HUES6 (cell line): ENCODE results near the gene MTMR12.

Experiments
- H3K27ac ChIP-seq: 2 replicates; pipeline ENCODE4 v1.7.0; 2013; ENCODE audit warnings: low read depth, mild to moderate bottlenecking, low read length, inconsistent platforms
- H3K27me3 ChIP-seq: 2 replicates; pipeline ENCODE4 v1.6.1; 2013; ENCODE audit warnings: low read length; ENCODE audit not compliant: control insufficient read depth, insufficient read depth
- H3K36me3 ChIP-seq: 2 replicates; pipeline ENCODE4 v1.6.1; 2013; ENCODE audit warnings: low read length; ENCODE audit not compliant: control insufficient read depth, insufficient read depth
- H3K4me1 ChIP-seq: 2 replicates; pipeline ENCODE4 v1.6.1; 2013; ENCODE audit warnings: low read length; ENCODE audit not compliant: control insufficient read depth, insufficient read depth
- H3K4me3 ChIP-seq: 2 replicates; pipeline ENCODE4 v1.5.1; 2013; ENCODE audit warnings: low read depth, low read length
- H3K9ac ChIP-seq: one replicate; pipeline ENCODE4 v1.6.1; 2013; ENCODE audit warnings: mild to moderate bottlenecking, low read length
- H3K9me3 ChIP-seq: 2 replicates; pipeline ENCODE4 v1.6.1; 2013; ENCODE audit warnings: low read depth, low read length; ENCODE audit not compliant: control insufficient read depth, insufficient read depth

MTMR12 gene

DNA sequence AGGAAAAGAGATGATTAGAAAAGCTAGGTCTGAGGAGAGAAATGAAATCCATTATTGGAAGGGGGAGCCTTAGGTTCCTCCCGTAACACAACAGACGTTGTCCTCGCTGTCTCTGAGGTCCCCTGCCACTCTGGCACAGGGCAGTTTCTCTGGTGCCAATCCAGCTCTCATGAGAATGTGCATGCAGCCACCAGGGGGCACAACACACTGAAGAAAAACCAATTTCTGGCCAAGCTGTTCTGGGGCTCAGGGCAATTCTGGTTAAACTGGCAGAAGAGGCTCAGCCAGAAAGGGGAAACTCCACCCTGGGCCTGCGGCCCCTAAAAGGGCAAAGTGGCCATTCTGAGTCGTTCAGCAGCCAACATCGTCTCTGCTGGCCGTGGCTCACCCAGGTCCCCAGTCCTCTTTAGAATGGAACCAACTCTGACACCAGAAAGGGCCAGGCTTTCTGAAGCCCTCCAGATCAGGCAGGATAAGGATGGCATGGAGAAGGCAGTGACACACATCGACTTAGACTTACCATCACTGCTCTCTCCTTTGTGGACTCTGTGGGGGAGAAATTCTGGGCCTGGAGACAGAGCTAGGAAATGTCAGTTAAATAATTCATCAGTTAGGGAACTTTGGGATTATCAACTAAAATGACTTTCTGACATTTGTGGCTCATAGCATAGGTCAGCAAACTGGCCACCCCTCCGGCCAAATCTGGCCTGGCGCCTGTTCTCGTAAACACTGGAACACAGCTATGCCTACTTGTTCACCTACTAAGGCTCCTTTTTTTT, 80.1 kb downstream of the MTMR12 start:
- Histone ChIP-seq H3K9ac (no peak overlapping the region), H3K4me1 (no peaks in the 10 kb centered on the region), H3K4me3 (no peak overlapping the region), H3K27ac (no peak overlapping the region), H3K27me3 (no peaks in the 10 kb centered on the region), H3K36me3 (peaks cover 59% of the 10 kb centered on the region), H3K9me3 (no peaks in the 10 kb centered on the region)

DNA sequence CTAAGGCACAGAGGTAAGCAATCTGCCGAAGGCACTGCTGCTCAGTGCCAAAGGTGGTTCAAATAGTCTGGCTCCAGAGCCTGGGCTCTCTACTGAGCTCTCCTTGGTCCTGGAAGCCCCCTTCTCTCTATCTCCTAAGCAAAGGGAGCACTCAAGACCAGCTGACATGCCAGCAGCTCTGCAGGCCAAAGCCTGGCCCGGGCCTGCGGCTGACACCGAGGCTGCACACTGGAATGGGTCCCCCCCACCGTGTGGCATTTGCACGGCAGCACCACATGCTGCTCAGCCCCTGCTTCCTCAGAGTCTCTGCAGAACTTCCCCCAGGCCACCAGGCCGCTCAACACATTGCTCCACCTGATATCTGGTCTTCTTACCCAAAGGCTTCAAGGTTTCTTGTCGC, 80.8 kb downstream of the MTMR12 start:
- H3K9me3 ChIP-seq, result no peaks in the 10 kb centered on the region
- no peaks in the 10 kb centered on the region for H3K27me3 ChIP-seq
- peaks cover 56% of the 10 kb centered on the region for H3K36me3 ChIP-seq
- no peak overlapping the region for H3K27ac ChIP-seq
- H3K4me3 ChIP-seq, result no peak overlapping the region
- H3K4me1 ChIP-seq, result no peaks in the 10 kb centered on the region
- H3K9ac ChIP-seq, result no peak overlapping the region

DNA sequence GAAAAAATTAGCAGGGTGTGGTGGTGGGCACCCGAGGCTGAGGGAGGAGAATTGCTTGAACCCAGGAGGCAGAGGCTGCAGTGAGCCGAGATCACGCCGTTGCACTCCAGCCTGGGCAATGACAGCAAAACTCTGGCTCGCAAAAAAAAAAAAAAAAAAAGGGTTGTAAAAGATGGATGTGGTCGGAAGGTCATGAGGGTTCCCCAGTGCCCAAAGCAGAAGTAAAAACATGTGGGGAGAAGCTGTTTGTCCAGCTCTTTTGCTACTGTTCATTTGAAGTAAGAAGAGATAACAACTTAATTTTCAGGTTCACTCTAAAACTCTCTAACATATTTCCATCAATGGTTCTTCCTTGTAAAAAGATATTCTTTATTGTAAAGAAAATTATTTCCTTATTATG, 81.5 kb downstream of the MTMR12 start:
- Histone ChIP-seq H3K4me1 (no peaks in the 10 kb centered on the region), H3K27ac (no peak overlapping the region), H3K36me3 (peaks cover 58% of the 10 kb centered on the region), H3K9me3 (no peaks in the 10 kb centered on the region), H3K27me3 (no peaks in the 10 kb centered on the region), H3K4me3 (no peak overlapping the region), H3K9ac (no peak overlapping the region)

DNA sequence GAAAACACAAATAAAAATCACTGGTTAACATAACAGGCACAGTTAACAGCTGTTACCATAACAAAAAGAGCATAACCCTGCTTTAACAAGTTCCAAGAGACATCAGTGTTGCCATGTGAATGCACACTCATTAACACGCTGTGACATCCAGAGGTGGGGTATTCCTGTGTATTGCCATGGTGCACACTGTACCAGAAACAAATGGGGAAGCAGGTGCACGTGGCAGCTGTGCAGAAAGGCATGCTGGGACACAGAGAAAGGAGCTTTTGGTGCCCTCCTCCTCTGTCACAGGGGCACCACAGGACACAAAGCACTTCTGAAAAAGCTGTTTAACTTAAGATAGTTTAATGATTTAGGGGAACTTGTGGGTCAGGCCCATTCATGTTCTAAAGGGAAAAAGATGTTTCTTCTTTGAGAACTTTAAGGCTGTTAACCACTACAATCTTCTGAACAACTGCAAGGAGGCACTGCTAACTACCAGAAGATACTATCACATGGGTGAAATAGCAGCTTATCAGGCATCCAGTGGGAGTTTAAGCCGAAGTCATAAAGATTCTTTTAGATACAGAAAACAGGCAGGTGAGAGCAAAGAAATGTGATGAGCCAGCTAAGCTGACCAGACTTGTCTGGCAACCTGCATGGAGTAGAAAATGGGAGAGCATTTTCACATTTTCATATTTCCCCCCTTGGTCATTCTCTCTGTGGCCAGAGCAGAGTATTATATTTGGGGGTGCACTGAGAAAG, 82.2 kb downstream of the MTMR12 start:
- Histone ChIP-seq H3K9me3 (no peaks in the 10 kb centered on the region), H3K4me1 (no peaks in the 10 kb centered on the region), H3K27me3 (no peaks in the 10 kb centered on the region), H3K9ac (no peak overlapping the region), H3K4me3 (no peak overlapping the region), H3K27ac (no peak overlapping the region), H3K36me3 (peaks cover 55% of the 10 kb centered on the region)

DNA sequence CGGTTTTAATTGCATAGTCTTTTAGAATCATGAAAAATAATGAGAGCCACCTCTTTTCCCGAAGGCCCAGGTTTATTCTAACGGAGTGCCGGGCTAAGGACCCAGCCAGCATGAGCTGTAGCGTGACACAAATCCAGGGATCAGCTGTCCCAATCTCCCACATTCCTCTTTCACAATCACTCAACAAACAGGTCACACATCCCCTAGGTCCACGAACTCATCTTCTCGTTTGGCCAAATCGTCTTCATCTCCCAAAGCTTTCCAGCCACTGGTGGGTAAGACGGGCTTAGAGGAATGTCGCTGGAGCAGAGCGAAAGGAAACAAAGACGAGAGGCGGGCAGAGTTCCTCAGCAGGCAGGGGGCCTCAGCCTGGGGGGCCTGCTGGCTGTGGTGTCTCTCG, 83.2 kb downstream of the MTMR12 start:
- Histone ChIP-seq H3K36me3 (peaks cover 46% of the 10 kb centered on the region), H3K9ac (no peak overlapping the region), H3K4me3 (no peak overlapping the region), H3K27me3 (no peaks in the 10 kb centered on the region), H3K4me1 (no peaks in the 10 kb centered on the region), H3K27ac (no peak overlapping the region), H3K9me3 (no peaks in the 10 kb centered on the region)

DNA sequence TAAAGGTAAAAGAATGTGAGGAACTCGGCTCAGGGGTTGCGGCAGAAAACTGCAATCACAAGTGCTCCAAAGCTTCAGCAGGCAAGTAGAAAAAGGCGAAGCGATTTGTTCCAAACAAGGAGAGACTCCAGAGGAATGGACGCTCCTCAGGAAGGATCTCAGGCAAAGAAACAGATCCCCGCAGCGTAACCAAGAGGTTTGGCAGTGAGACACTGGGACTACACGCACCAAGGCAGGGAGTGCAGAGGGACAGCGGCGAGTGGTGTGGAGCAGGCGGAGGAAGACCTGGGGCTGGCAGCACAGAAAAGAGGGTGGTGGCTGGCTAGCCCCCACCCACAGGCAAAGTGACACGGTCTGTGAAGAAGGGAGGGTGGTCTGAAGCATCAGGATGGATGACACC, 83.9 kb downstream of the MTMR12 start:
- no peak overlapping the region for H3K4me3 ChIP-seq
- no peaks in the 10 kb centered on the region for H3K27me3 ChIP-seq
- no peak overlapping the region for H3K27ac ChIP-seq
- peaks cover 38% of the 10 kb centered on the region for H3K36me3 ChIP-seq
- H3K9me3 ChIP-seq, result no peaks in the 10 kb centered on the region
- 0 out of 2 replicates have a peak, but pooled peaks cover 2% of the 10 kb centered on the region for H3K4me1 ChIP-seq
- no peak overlapping the region for H3K9ac ChIP-seq

DNA sequence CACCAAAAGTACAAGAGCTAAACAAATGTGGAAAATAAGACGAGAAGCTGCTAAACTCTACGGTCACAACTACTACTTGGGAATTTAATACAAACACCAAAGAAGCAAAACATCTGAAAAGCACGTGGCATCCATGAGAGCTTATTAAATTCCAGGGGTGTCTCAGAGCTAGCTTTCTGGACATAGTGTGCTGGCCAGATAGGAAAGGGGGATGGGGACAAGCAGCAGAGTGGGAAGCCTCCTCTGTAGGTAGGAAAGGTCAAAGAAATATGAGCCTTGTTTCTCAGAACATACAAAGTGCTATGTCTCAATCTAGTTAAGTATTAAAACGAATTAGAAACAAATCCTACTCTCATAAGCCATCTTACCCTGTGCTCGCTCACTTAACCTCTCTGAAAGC, 87.3 kb downstream of the MTMR12 start:
- H3K27me3 ChIP-seq, result no peaks in the 10 kb centered on the region
- peaks cover 20% of the 10 kb centered on the region for H3K36me3 ChIP-seq
- H3K27ac ChIP-seq, result no peak overlapping the region
- H3K4me3 ChIP-seq, result no peak overlapping the region
- 0 out of 2 replicates have a peak, but pooled peaks cover 2% of the 10 kb centered on the region for H3K4me1 ChIP-seq
- no peak overlapping the region for H3K9ac ChIP-seq
- no peaks in the 10 kb centered on the region for H3K9me3 ChIP-seq

DNA sequence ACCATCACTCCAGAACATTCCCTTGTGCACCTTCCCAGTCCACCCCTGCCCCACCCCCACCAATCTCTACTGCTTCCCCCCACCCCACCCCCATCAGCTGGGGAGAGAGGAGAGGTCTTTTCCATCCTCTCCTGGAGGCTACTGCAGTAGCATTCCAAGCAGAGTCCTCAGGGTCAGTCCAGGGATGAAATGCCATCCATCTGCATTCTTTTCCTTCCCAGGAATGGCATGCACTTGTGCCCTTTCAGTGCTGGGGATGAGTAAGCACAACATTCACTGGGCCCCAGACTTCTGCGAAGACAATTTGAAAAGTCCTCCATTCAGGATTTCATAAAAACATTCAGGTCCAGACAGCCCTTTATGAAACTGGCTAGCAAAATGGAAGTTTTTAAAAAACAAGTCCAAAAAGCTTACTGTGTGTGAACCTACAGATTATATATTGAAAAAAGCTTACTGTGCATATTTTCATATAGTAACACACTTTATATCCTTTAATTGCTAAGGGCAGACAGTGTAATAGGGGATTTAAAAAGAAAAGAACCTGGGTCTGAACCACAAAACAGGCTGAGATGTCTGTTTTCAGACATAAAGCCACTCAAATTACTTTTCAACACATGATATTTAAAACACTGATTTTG, 88.6 kb downstream of the MTMR12 start:
- Histone ChIP-seq H3K36me3 (peaks cover 11% of the 10 kb centered on the region), H3K4me3 (no peak overlapping the region), H3K9me3 (no peaks in the 10 kb centered on the region), H3K9ac (no peak overlapping the region), H3K4me1 (0 out of 2 replicates have a peak, but pooled peaks cover 2% of the 10 kb centered on the region), H3K27ac (no peak overlapping the region), H3K27me3 (no peaks in the 10 kb centered on the region)

DNA sequence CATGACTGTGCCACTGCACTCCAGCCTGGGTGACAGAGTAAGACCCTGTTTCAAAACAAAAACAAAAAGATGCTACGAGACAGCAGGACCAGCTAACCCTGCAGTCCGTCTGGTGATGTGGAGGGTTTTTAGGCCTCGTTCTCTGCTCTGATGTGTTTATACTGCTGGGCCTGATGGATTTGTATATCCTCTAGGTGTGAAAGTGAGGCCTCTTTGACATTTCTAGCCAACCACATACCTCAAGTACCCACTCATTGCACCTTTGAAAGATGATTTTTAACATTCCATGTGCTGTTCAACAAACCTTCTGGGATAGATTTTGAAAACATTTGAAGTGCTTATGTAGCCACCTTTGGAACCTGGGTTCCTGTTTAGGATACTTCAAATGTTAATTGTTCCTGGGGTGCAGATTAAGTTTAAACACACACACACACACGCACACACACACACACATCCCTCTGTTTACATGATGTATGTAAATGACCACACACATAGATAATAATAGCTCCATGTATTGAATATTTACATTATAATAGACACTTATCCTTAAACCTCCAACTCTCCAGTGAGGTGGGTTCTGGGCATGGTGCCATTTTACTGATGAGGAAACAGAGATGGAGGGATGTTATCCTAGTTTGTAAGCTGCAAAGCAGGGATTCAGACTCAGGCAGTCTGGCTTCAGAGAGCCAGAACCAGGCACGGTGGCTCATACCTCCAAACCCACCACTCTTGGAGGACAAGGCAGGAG, 89.8 kb downstream of the MTMR12 start:
- Histone ChIP-seq H3K4me1 (0 out of 2 replicates have a peak, but pooled peaks cover 2% of the 10 kb centered on the region), H3K9me3 (no peaks in the 10 kb centered on the region), H3K36me3 (peaks cover 7% of the 10 kb centered on the region), H3K27me3 (no peaks in the 10 kb centered on the region), H3K27ac (no peak overlapping the region), H3K9ac (no peak overlapping the region), H3K4me3 (no peak overlapping the region)

DNA sequence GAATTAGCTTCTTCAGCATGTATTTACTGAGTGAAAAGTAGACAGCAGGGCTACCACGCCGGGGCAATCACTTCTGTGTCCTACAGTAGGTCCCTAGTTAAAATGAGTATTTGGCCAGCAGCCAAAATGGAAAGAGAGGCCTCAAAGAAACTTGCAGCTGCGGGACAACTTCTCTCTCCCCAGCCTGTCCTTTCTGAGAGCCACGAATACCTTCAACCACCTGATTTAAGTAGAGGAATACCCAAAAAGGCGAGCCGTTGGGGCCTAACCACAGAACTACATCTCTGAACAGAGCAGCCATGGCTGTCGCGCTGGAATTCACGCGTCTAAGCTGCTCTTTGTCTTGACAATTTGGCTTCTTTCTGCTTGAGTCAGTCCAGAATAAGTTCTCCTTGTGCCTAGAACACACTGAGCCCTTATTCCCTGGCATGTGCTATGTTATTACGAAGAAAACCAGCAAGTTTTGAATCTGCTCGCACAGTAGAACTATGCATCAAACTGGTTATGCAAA, 94.8 kb downstream of the MTMR12 start:
- no peaks in the 10 kb centered on the region for H3K36me3 ChIP-seq
- H3K27ac ChIP-seq, result no peak overlapping the region
- H3K4me3 ChIP-seq, result no peak overlapping the region
- H3K9me3 ChIP-seq, result no peaks in the 10 kb centered on the region
- no peaks in the 10 kb centered on the region for H3K27me3 ChIP-seq
- no peaks in the 10 kb centered on the region for H3K4me1 ChIP-seq
- H3K9ac ChIP-seq, result no peak overlapping the region
